Measurements from ENCODE around the gene PASK.

The PASK gene

GRCh38 chr2:241063587-241063986 is 85.7 kb downstream of the PASK start:
- DNase-seq: no peak

GRCh38 chr2:241063093-241063551 is 86.2 kb downstream of the PASK start:
- no peak for DNase-seq

GRCh38 chr2:241062389-241063092 is 86.7 kb downstream of the PASK start:
- no peak for DNase-seq

GRCh38 chr2:241061275-241061674 is 88.0 kb downstream of the PASK start:
- DNase-seq: no peak
